ENCODE measurements around the gene TGFBR2. TPM values are rescaled to one million over a fixed set of nuclear protein-coding genes. Genes with fewer than 3 reads are reported as not detected.

Gene TGFBR2
- total RNA-seq, 1 experiment from 2014 or later: 22.5 TPM

DNA sequence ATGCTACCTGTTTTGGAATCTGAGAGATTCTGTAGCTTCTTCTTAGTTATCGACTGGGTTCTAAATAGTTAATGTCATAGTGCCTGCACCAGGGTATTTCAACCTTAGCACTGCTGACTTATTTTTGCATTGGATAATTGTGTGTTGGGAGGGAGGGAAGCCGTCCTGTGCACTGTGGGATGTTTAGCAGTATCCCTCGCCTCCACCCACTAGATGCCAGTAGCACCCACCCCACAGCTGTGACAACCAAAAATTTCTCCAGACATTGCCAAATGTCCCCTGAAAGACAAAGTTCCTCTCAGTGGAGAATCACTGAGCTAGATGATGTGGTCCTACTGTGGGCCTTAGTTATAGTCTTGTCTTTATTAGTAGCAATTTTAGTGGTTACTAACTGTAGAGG is 88.3 kb downstream of the TGFBR2 start:
- Histone ChIP-seq H3K4me1 (ENCODE audit: control insufficient read depth in 1 of 2, insufficient read depth in 2 of 2, low read length in 2 of 2) (peaks cover 10 to 20% of the 10 kb centered on the region in 2 experiments), H3K9ac (ENCODE audit: low read length) (no peak overlapping the region), H3K4me3 (replicated peaks in 1 of 2; ENCODE audit: low read depth in 1 of 2, low read length in 2 of 2) (no peak overlapping the region), H3K36me3 (ENCODE audit: control insufficient read depth in 1 of 2, insufficient read depth in 2 of 2, low read length in 2 of 2) (peaks cover 24 to 54% of the 10 kb centered on the region in 2 experiments), H3K27me3 (ENCODE audit: insufficient read depth, low read length) (no peaks in the 10 kb centered on the region), H3K4me2 (ENCODE audit: low read length) (no peak overlapping the region), H3K79me2 (ENCODE audit: insufficient read depth, low read length) (peaks cover 21% of the 10 kb centered on the region), H4K20me1 (ENCODE audit: insufficient read depth) (no peaks in the 10 kb centered on the region; the same call in 1 of the 2 replicates), H3K27ac (ENCODE audit: low read depth, low read length) (no peak overlapping the region), H3K9me3 (ENCODE audit: control insufficient read depth in 1 of 2, insufficient read depth in 1 of 2, low read depth in 1 of 2, low read length in 2 of 2) (no peaks in the 10 kb centered on the region), H2AFZ (ENCODE audit: low read depth, low read length, poor library complexity, severe bottlenecking) (no peak overlapping the region), H3K9me2 (ENCODE audit: insufficient read depth) (no peaks in the 10 kb centered on the region)
- no TSS peak for BruUV-seq (replicated peaks)
- intact Hi-C loops (cut with micrococcal nuclease): no loop called here
- ChIA-PET POLR2A (interaction anchor here (0.6 kb wide), 1 partner anchor 31 kb away, joined by 4 read pairs; no protein-coding TSS in a partner anchor), RAD21 (ENCODE audit: low non-redundant PET in 1 of 2, low total read pairs in 2 of 2, uncharacterized antibody in 2 of 2, unreplicated experiment in 2 of 2) (no interaction called here), CTCF (interaction anchor here (1.0 kb wide), 1 partner anchor 431 kb away, joined by 4 read pairs; no protein-coding TSS in a partner anchor)
- ATAC-seq: no peak
- TF ChIP-seq ZFX (IDR thresholded peaks at IDR 0.05) (no peak), EZH2 (IDR thresholded peaks at IDR 0.05) (no peak), SRF (IDR thresholded peaks at IDR 0.05; ENCODE audit: low read depth) (no peak), SIN3A (IDR thresholded peaks at IDR 0.05; ENCODE audit: low read depth) (no peak), CBX3 (IDR thresholded peaks at IDR 0.05; ENCODE audit: low read depth) (no peak)
- DNase-seq (ENCODE audit: low read depth, low spot score): no peak

DNA sequence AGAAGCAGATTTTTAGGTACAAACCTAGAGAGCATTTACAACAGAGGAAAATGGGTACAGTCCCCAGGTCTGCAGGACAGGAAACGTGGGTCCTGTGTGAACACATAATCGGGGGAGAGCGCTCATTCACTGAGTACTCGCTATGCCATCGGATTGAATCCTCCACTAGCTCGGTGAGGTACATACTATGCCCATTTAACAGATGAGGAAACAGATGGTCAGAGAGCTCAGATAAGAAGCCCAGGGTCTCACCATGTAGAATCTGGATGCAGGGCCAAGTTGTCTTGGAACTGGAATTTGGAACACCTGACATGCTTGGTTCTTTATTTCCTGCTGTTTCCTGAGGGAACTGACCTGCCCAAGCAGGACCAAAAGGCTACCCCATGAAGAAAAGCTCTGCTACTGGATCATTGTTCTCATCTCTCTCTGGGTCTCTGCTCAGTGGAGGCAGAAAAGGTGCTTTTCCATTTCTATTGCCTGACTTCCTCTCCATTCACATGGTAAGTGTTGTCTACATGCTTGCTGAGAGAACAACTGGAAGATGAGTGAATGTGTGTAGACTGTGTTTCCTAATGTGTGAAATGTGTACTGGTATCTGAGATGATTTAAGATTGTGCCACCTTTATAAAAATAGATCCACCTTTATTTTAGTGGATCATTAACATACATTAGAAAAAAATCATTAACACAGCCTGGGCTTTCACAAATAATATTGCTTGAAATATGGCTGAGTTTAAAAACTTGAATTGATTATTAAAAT is 89.1 kb downstream of the TGFBR2 start:
- Histone ChIP-seq H4K20me1 (ENCODE audit: insufficient read depth) (no peaks in the 10 kb centered on the region; the same call in 1 of the 2 replicates), H3K27ac (ENCODE audit: low read depth, low read length) (no peak overlapping the region), H3K9me3 (ENCODE audit: control insufficient read depth in 1 of 2, insufficient read depth in 1 of 2, low read depth in 1 of 2, low read length in 2 of 2) (no peaks in the 10 kb centered on the region), H3K27me3 (ENCODE audit: insufficient read depth, low read length) (no peaks in the 10 kb centered on the region), H3K4me1 (ENCODE audit: control insufficient read depth in 1 of 2, insufficient read depth in 2 of 2, low read length in 2 of 2) (peaks cover 3 to 12% of the 10 kb centered on the region in 2 experiments; a peak in 3 of 4 replicates), H3K36me3 (ENCODE audit: control insufficient read depth in 1 of 2, insufficient read depth in 2 of 2, low read length in 2 of 2) (peaks cover 22 to 48% of the 10 kb centered on the region in 2 experiments), H3K4me3 (replicated peaks in 1 of 2; ENCODE audit: low read depth in 1 of 2, low read length in 2 of 2) (no peak overlapping the region), H3K4me2 (ENCODE audit: low read length) (no peak overlapping the region), H2AFZ (ENCODE audit: low read depth, low read length, poor library complexity, severe bottlenecking) (no peak overlapping the region), H3K9me2 (ENCODE audit: insufficient read depth) (no peaks in the 10 kb centered on the region), H3K79me2 (ENCODE audit: insufficient read depth, low read length) (peaks cover 13% of the 10 kb centered on the region; the same call in 1 of the 2 replicates), H3K9ac (ENCODE audit: low read length) (no peak overlapping the region)
- intact Hi-C loops (cut with micrococcal nuclease): no loop called here
- no TSS peak for BruUV-seq (replicated peaks)
- TF ChIP-seq, protein P1, sequence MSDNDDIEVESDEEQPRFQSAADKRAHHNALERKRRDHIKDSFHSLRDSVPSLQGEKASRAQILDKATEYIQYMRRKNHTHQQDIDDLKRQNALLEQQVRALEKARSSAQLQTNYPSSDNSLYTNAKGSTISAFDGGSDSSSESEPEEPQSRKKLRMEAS (IDR thresholded peaks at IDR 0.05): no peak
- no peak for TF ChIP-seq SRF (IDR thresholded peaks at IDR 0.05; ENCODE audit: low read depth)
- TF ChIP-seq SIN3A (IDR thresholded peaks at IDR 0.05; ENCODE audit: low read depth): no peak
- TF ChIP-seq EZH2 (IDR thresholded peaks at IDR 0.05): no peak
- TF ChIP-seq ZFX (IDR thresholded peaks at IDR 0.05): no peak
- TF ChIP-seq EGR1 (IDR thresholded peaks at IDR 0.05; ENCODE audit: low read depth): no peak
- TF ChIP-seq YY1 (IDR thresholded peaks at IDR 0.05; ENCODE audit: extremely low read depth, insufficient replicate concordance, low read depth, low read length): no peak
- no peak for TF ChIP-seq EZH2phosphoT487 (IDR thresholded peaks at IDR 0.05; ENCODE audit: borderline replicate concordance)
- TF ChIP-seq TCF7L2 (IDR thresholded peaks at IDR 0.05; ENCODE audit: borderline replicate concordance, extremely low read depth, insufficient read depth, insufficient read length): no peak
- TF ChIP-seq, protein P2, sequence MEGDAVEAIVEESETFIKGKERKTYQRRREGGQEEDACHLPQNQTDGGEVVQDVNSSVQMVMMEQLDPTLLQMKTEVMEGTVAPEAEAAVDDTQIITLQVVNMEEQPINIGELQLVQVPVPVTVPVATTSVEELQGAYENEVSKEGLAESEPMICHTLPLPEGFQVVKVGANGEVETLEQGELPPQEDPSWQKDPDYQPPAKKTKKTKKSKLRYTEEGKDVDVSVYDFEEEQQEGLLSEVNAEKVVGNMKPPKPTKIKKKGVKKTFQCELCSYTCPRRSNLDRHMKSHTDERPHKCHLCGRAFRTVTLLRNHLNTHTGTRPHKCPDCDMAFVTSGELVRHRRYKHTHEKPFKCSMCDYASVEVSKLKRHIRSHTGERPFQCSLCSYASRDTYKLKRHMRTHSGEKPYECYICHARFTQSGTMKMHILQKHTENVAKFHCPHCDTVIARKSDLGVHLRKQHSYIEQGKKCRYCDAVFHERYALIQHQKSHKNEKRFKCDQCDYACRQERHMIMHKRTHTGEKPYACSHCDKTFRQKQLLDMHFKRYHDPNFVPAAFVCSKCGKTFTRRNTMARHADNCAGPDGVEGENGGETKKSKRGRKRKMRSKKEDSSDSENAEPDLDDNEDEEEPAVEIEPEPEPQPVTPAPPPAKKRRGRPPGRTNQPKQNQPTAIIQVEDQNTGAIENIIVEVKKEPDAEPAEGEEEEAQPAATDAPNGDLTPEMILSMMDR (IDR thresholded peaks at IDR 0.05 in 2 of 3, conservative IDR thresholded peaks at IDR 0.05 in 1 of 3; ENCODE audit: borderline replicate concordance in 1 of 3, insufficient read depth in 1 of 3, low read depth in 2 of 3, low read length in 2 of 3): no peak
- no peak for TF ChIP-seq POLR2AphosphoS5 (IDR thresholded peaks at IDR 0.05; ENCODE audit: low read depth, low read length)
- TF ChIP-seq RAD21 (IDR thresholded peaks at IDR 0.05; ENCODE audit: low read depth): no peak
- no peak for TF ChIP-seq POLR2A (IDR thresholded peaks at IDR 0.05; ENCODE audit: borderline replicate concordance, extremely low read depth, insufficient read depth, insufficient read length)
- TF ChIP-seq ELF1 (IDR thresholded peaks at IDR 0.05; ENCODE audit: borderline replicate concordance, low read depth): no peak
- no peak for TF ChIP-seq FOSL1 (IDR thresholded peaks at IDR 0.05; ENCODE audit: low read depth)
- TF ChIP-seq JUND (IDR thresholded peaks at IDR 0.05): no peak
- TF ChIP-seq, protein P3, sequence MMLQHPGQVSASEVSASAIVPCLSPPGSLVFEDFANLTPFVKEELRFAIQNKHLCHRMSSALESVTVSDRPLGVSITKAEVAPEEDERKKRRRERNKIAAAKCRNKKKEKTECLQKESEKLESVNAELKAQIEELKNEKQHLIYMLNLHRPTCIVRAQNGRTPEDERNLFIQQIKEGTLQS (IDR thresholded peaks at IDR 0.05): no peak
- ChIA-PET POLR2A (no interaction called here), CTCF (interaction anchor here (1.5 kb wide), 1 partner anchor 52 kb away, joined by 4 read pairs; no protein-coding TSS in a partner anchor), RAD21 (ENCODE audit: low non-redundant PET in 1 of 2, low total read pairs in 2 of 2, uncharacterized antibody in 2 of 2, unreplicated experiment in 2 of 2) (no interaction called here)
- DNase-seq (ENCODE audit: low read depth, low spot score): no peak
- ATAC-seq: no peak
